ENCODE measurements around the gene MRPS27. TPM values are rescaled to one million over a fixed set of nuclear protein-coding genes. Genes with fewer than 3 reads are reported as not detected.

The MRPS27 gene
- total RNA-seq, 1 donor from 2014 or later = 56.0 TPM

DNA sequence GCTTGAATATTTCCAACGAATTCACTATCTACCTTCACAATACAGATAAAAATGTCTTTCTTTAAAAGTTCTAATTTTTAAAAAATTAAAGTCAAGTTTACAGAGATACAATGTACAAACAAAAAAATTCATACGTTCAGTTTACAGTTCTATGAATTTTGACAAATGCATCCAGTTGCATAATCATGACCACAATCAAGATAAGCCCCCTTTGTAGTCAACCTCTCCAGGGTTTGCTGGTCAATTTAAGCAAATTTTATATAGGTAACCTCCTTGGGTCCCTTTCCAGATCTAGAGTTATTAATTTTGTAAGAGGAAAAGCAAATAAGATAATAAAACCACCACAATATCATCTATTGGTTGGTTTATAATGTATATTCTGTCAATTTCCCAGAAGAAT is 76.3 kb downstream of the MRPS27 start:
- DNase-seq (ENCODE audit: low spot score in 2 of 2, unreplicated experiment in 2 of 2) = no peak
- Mint-ChIP-seq H3K27me3 (ENCODE audit: low read depth) (no peaks in the 10 kb centered on the region), H3K9me3 (no peaks in the 10 kb centered on the region), H3K4me1 (peaks cover 46% of the 10 kb centered on the region), H3K27ac (peak overlapping the region; percentile 44), H3K4me3 (no peak overlapping the region), H3K36me3 (no peaks in the 10 kb centered on the region)
- TF ChIP-seq, protein P1, sequence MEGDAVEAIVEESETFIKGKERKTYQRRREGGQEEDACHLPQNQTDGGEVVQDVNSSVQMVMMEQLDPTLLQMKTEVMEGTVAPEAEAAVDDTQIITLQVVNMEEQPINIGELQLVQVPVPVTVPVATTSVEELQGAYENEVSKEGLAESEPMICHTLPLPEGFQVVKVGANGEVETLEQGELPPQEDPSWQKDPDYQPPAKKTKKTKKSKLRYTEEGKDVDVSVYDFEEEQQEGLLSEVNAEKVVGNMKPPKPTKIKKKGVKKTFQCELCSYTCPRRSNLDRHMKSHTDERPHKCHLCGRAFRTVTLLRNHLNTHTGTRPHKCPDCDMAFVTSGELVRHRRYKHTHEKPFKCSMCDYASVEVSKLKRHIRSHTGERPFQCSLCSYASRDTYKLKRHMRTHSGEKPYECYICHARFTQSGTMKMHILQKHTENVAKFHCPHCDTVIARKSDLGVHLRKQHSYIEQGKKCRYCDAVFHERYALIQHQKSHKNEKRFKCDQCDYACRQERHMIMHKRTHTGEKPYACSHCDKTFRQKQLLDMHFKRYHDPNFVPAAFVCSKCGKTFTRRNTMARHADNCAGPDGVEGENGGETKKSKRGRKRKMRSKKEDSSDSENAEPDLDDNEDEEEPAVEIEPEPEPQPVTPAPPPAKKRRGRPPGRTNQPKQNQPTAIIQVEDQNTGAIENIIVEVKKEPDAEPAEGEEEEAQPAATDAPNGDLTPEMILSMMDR (IDR thresholded peaks at IDR 0.05; ENCODE audit: unreplicated experiment) = no peak

DNA sequence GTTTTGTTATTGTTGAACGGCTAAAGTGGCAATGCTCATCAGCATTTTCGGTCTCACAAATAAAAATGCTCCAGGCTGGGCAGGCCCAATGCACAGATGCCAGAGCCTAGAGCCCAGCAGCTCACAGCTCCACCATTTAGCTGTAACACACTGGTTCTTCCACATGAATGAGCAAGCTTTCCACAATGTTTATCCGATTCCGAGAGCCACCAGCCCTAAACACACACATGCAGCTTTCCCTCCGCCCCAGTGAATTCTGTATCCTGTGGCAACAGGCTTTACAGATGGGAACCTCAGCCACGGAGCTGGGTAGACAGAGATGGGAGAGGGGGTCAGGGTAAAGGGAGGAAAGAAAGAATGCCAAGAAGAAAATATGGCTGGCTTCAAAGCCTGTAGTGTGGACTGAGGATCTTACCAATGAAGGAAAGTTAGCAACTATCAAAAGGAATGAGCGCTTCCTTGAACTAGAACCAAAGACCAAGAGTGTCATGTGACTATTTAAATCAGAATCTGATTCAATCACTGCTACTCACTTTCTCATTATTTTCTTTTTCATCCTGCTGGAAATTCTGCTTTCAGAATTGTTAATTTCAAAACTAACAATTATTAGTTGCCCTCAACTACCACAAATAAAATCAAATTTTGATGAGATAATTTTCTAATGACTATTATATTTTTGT is 77.1 kb downstream of the MRPS27 start:
- no peaks in the 10 kb centered on the region for H3K27me3 Mint-ChIP-seq (ENCODE audit: low read depth)
- H3K27ac Mint-ChIP-seq = peak overlapping the region; percentile 8
- no peak overlapping the region for H3K4me3 Mint-ChIP-seq
- no peaks in the 10 kb centered on the region for H3K36me3 Mint-ChIP-seq
- no peaks in the 10 kb centered on the region for H3K9me3 Mint-ChIP-seq
- TF ChIP-seq, protein P1 (IDR thresholded peaks at IDR 0.05; ENCODE audit: unreplicated experiment) = no peak
- no peak for DNase-seq (ENCODE audit: low spot score in 2 of 2, unreplicated experiment in 2 of 2)
- H3K4me1 Mint-ChIP-seq = peaks cover 45% of the 10 kb centered on the region

DNA sequence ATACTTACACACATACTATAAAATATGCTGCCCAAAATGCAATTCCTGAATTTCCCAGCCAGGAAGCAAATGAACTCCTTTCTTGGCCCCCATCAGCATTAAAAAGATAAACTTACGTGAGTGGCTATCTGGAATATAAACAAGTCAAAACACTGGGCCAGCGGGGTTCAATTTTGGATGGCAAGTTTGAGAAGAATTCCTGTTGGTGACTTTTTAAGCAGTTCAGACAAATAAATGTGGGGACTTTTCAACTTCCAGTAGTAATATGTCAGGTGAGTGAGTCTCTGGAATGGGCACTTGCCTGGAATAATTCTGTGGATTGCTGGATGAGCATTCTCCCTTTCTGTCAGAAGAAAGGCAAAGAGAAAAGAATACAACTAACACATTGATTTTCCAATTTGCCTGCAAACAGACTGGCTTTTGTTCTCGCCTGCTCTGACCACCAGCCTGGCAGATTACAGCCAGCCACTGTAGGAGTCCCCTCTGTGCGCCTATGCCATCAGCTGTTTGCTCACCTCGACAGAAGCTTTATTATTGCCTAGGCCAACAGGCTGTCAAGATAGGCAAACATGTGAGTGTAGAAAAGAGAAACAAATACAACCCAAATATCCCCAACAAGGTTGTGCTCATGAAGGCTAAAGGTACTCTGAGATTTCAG is 78.6 kb downstream of the MRPS27 start:
- H3K9me3 Mint-ChIP-seq = no peaks in the 10 kb centered on the region
- TF ChIP-seq, protein P1 (IDR thresholded peaks at IDR 0.05; ENCODE audit: unreplicated experiment) = no peak
- H3K4me1 Mint-ChIP-seq = peaks cover 35% of the 10 kb centered on the region
- H3K27me3 Mint-ChIP-seq (ENCODE audit: low read depth) = no peaks in the 10 kb centered on the region
- H3K36me3 Mint-ChIP-seq = peaks cover 7% of the 10 kb centered on the region
- DNase-seq (ENCODE audit: low spot score in 2 of 2, unreplicated experiment in 2 of 2) = no peak
- H3K27ac Mint-ChIP-seq = no peak overlapping the region
- H3K4me3 Mint-ChIP-seq = no peak overlapping the region

DNA sequence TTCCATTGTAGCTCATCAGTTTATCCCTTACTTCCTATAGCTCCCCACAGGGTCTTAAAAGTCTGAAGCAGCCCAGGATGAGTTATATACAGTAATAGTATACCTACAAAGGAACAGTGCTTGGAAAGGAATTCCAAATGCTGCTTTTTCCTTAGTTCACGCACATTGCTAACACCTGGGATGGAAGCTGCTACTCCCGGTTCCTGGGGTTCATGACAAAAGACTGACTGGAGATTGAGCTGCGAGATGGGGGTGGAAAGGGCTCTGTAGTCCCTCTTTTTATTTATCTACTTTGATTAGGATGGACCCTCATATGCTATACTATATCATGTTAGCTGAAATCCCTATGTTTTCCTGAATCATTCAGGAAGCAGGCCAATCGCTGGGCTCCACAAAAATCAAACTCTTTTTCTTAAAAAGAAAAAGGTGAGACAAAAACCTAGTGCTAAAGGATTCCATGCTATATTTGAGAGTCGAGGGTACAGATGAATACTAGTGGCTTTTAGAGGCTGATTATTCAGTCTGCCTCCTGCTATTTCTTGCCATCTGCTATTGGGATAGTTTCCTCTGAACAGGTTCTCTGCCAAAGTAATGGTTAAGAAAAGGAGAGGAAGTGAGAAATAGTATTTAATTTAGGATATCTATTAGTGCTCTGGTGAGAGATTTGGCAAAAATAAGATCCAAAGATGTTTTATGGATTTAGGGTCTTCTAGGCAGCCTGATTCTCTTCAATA is 81.2 kb downstream of the MRPS27 start:
- Mint-ChIP-seq H3K4me3 (no peak overlapping the region), H3K9me3 (no peaks in the 10 kb centered on the region), H3K27me3 (ENCODE audit: low read depth) (no peaks in the 10 kb centered on the region), H3K36me3 (peaks cover 8% of the 10 kb centered on the region), H3K4me1 (peaks cover 20% of the 10 kb centered on the region), H3K27ac (no peak overlapping the region)
- no peak for DNase-seq (ENCODE audit: low spot score in 2 of 2, unreplicated experiment in 2 of 2)
- TF ChIP-seq, protein P1 (IDR thresholded peaks at IDR 0.05; ENCODE audit: unreplicated experiment) = no peak

DNA sequence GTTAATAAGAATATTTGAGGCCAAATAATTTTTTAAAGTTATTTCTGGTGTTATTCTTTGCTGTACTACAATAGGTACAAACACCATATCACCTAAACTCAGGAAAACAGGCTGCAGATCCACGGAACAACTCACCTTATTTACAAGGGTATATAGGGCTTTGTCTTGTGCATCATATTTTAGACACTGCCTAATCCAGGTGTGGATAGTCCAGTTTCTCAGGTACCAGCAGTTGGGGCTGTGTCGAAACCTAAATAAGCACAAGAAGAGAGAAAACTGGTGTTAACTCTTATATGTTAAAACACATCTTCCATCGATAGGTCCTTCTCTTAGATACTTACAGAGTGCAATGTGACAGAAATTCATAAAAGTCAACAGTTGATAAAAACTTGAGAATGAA is 82.2 kb downstream of the MRPS27 start:
- no peak overlapping the region for H3K4me3 Mint-ChIP-seq

More for the DNA sequence above, 82.2 kb downstream of the MRPS27 start:
- DNase-seq (ENCODE audit: low spot score in 2 of 2, unreplicated experiment in 2 of 2) = no peak
- no peak overlapping the region for H3K27ac Mint-ChIP-seq
- no peaks in the 10 kb centered on the region for H3K27me3 Mint-ChIP-seq (ENCODE audit: low read depth)
- H3K4me1 Mint-ChIP-seq = peaks cover 20% of the 10 kb centered on the region
- TF ChIP-seq, protein P1 (IDR thresholded peaks at IDR 0.05; ENCODE audit: unreplicated experiment) = no peak
- no peaks in the 10 kb centered on the region for H3K9me3 Mint-ChIP-seq
- H3K36me3 Mint-ChIP-seq = peaks cover 8% of the 10 kb centered on the region
